Caco-2 (cell line): ENCODE measurements around the gene ZBTB16. TPM values are rescaled to one million over a fixed set of nuclear protein-coding genes. Genes with fewer than 3 reads are reported as not detected.

Experiments
- BruUV-seq: library from RNA; stranded (reverse); fragments of 400-500 nt; replicated peaks from 2 replicates; lab custom pipeline; 2021; lab: Mats Ljungman, UMichigan
- CTCF ChIA-PET: fragments of 300-600 bp; sonication (Branson Sonifier 250); formaldehyde crosslinking; loops from one replicate; lab custom pipeline; 2022; ENCODE audit warnings: antibody characterized with exemption; lab: Charles Lee
- POLR2A ChIA-PET: fragments of 300-600 bp; sonication (Branson Sonifier 250); formaldehyde crosslinking; loops from one replicate; lab custom pipeline; 2022; ENCODE audit warnings: antibody characterized with exemption; lab: Charles Lee
- DNase-seq, 2 experiments: peaks; one replicate each; pipeline versions ENCODE4 v3.0.0 to v3.0.0-alpha.2; 2020 to 2022
- H3K27me3 ChIP-seq: replicated peaks from 2 replicates; pipeline ENCODE4 v1.6.0; 2011; ENCODE audit warnings: low read length; ENCODE audit not compliant: control insufficient read depth, insufficient read depth
- H3K36me3 ChIP-seq: 2 replicates; pipeline ENCODE4 v1.5.1; 2011; ENCODE audit warnings: low read length; ENCODE audit not compliant: control insufficient read depth, insufficient read depth
- H3K4me1 ChIP-seq: fragments of 250-450 bp; sonication (Bioruptor Pico); 2 replicates; pipeline ENCODE4 v1.5.1; 2020; ENCODE audit warnings: mild to moderate bottlenecking
- H3K4me3 ChIP-seq: 2 replicates; pipeline ENCODE4 v1.5.1; 2011; ENCODE audit warnings: low read depth, mild to moderate bottlenecking, control low read depth, low read length
- H3K9me3 ChIP-seq: fragments of 250-450 bp; sonication (Bioruptor Pico); 2 replicates; pipeline ENCODE4 v1.5.1; 2020; ENCODE audit warnings: mild to moderate bottlenecking, moderate library complexity
- H3K27ac Mint-ChIP-seq: one replicate; pipeline ENCODE4 v1.8.0; 2022; ENCODE audit warnings: mixed read lengths; ENCODE audit not compliant: unreplicated experiment
- H3K27me3 Mint-ChIP-seq: one replicate; pipeline ENCODE4 v1.8.0; 2022; ENCODE audit warnings: mixed read lengths; ENCODE audit not compliant: insufficient read depth, unreplicated experiment
- H3K36me3 Mint-ChIP-seq: one replicate; pipeline ENCODE4 v1.8.0; 2022; ENCODE audit warnings: mild to moderate bottlenecking, mixed read lengths; ENCODE audit not compliant: insufficient read depth, unreplicated experiment
- H3K4me1 Mint-ChIP-seq: one replicate; pipeline ENCODE4 v1.8.0; 2022; ENCODE audit warnings: low read depth, mixed read lengths; ENCODE audit not compliant: unreplicated experiment
- H3K4me3 Mint-ChIP-seq: one replicate; pipeline ENCODE4 v1.8.0; 2022; ENCODE audit warnings: mild to moderate bottlenecking, moderate library complexity, mixed read lengths; ENCODE audit not compliant: unreplicated experiment
- H3K9me3 Mint-ChIP-seq: one replicate; pipeline ENCODE4 v1.8.0; 2022; ENCODE audit warnings: mixed read lengths; ENCODE audit not compliant: unreplicated experiment
- intact Hi-C: fragments of 100-400 bp; cut with micrococcal nuclease; formaldehyde crosslinking; loops from one replicate; pipeline ENCODE4 v1.10.0; 2022; ENCODE audit not compliant: unreplicated experiment
- total RNA-seq: library from RNA; stranded (reverse); gene quantifications from 2 replicates; pipeline ENCODE4 v1.2.3, GENCODE V29; 2022
- TF ChIP-seq, protein P1 (sequence below), 2 experiments: fragments of 200-600 bp in 1 of 2; IDR thresholded peaks; 1 replicate in 1 of 2; 2 replicates in 1 of 2; pipeline versions ENCODE4 v1.5.1 to v1.8.0; 2011 to 2022; ENCODE audit warnings: antibody characterized with exemption in 1 of 2, control low read depth in 1 of 2, inconsistent platforms in 1 of 2, low read depth in 1 of 2, low read length in 1 of 2, mild to moderate bottlenecking in 1 of 2, moderate library complexity in 1 of 2; ENCODE audit not compliant: insufficient read depth in 1 of 2, severe bottlenecking in 1 of 2, unreplicated experiment in 1 of 2

Gene ZBTB16
- total RNA-seq, 1 experiment from 2014 or later = 12.7 TPM

DNA sequence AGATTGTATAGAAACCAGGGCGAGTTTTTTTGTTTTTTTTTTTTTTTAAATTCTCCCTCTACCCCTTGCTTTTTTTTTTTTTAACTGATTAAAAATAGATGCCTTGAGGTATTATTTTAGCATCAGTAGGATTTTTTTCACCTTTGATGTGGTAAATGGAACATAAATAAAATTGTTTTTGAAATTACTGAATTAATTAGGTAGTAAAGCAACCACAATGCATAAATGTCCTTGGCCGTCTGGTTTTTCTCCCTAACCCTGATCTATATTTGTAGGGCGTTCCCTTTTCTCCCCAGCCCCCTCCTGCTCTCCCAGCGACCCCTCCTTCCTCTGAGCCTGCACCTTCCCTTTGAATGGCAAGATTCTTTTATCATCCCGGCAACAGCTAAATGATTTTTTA lies 107.8 kb downstream of the ZBTB16 start:
- Mint-ChIP-seq H3K4me1 (no peaks in the 10 kb centered on the region), H3K4me3 (no peak overlapping the region), H3K27me3 (no peaks in the 10 kb centered on the region), H3K36me3 (no peaks in the 10 kb centered on the region), H3K9me3 (no peaks in the 10 kb centered on the region), H3K27ac (no peak overlapping the region)
- Histone ChIP-seq H3K36me3 (0 out of 2 replicates have a peak, but pooled peaks cover 2% of the 10 kb centered on the region), H3K4me1 (peaks cover 10% of the 10 kb centered on the region), H3K27me3 (no peaks in the 10 kb centered on the region), H3K4me3 (no peak overlapping the region), H3K9me3 (no peaks in the 10 kb centered on the region)
- intact Hi-C loops = no loop called here
- CTCF ChIA-PET = no interaction called here
- POLR2A ChIA-PET = no interaction called here
- no peak for DNase-seq
- TF ChIP-seq, protein P1, sequence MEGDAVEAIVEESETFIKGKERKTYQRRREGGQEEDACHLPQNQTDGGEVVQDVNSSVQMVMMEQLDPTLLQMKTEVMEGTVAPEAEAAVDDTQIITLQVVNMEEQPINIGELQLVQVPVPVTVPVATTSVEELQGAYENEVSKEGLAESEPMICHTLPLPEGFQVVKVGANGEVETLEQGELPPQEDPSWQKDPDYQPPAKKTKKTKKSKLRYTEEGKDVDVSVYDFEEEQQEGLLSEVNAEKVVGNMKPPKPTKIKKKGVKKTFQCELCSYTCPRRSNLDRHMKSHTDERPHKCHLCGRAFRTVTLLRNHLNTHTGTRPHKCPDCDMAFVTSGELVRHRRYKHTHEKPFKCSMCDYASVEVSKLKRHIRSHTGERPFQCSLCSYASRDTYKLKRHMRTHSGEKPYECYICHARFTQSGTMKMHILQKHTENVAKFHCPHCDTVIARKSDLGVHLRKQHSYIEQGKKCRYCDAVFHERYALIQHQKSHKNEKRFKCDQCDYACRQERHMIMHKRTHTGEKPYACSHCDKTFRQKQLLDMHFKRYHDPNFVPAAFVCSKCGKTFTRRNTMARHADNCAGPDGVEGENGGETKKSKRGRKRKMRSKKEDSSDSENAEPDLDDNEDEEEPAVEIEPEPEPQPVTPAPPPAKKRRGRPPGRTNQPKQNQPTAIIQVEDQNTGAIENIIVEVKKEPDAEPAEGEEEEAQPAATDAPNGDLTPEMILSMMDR (IDR thresholded peaks at IDR 0.05; ENCODE audit: insufficient read depth in 1 of 2, low read depth in 1 of 2, low read length in 1 of 2, severe bottlenecking in 1 of 2, unreplicated experiment in 1 of 2) = no peak
- BruUV-seq = no TSS peak

DNA sequence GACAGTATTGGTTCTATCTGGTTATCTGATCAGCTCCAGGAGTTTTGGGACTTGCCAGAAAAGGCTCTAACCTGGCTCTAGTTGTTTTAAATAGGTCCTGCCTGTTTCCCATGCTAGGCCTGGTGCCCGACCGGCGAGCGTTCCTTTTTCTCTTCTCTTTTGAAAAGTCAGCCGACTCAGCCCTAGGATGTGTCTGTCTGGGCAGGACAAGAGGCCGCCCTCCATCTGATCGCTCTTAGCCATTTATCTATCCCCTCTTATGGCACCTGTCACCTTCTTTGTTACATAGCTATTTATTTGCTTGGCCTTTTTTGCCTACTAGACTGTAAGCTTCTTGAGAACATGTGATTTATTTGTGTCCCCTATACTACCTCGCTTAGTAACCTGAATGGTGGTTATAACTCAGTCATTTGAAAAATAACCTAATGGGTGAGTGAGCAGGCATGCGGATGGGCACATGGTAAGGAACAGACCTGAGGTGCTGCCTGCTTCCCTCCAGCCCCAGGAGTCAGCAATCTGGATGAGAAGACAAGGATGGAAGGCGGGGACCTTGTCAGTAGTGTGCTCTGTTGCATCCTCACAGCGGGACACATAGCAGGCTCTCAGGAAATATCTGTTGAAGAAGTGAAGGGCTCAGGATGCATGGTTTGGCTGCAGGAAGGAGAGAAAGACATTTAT lies 108.4 kb downstream of the ZBTB16 start:
- POLR2A ChIA-PET = no interaction called here
- TF ChIP-seq, protein P1 (IDR thresholded peaks at IDR 0.05; ENCODE audit: insufficient read depth in 1 of 2, low read depth in 1 of 2, low read length in 1 of 2, severe bottlenecking in 1 of 2, unreplicated experiment in 1 of 2) = no peak
- H3K36me3 ChIP-seq = 0 out of 2 replicates have a peak, but pooled peaks cover 2% of the 10 kb centered on the region
- no peaks in the 10 kb centered on the region for H3K9me3 Mint-ChIP-seq
- no peaks in the 10 kb centered on the region for H3K36me3 Mint-ChIP-seq
- no TSS peak for BruUV-seq
- no peaks in the 10 kb centered on the region for H3K27me3 Mint-ChIP-seq
- H3K4me1 Mint-ChIP-seq = no peaks in the 10 kb centered on the region
- H3K27me3 ChIP-seq = no peaks in the 10 kb centered on the region
- no peak overlapping the region for H3K4me3 Mint-ChIP-seq
- H3K9me3 ChIP-seq = no peaks in the 10 kb centered on the region
- CTCF ChIA-PET = no interaction called here
- DNase-seq = no peak
- intact Hi-C loops = no loop called here
- H3K4me3 ChIP-seq = no peak overlapping the region
- H3K27ac Mint-ChIP-seq = no peak overlapping the region
- peaks cover 10% of the 10 kb centered on the region for H3K4me1 ChIP-seq

DNA sequence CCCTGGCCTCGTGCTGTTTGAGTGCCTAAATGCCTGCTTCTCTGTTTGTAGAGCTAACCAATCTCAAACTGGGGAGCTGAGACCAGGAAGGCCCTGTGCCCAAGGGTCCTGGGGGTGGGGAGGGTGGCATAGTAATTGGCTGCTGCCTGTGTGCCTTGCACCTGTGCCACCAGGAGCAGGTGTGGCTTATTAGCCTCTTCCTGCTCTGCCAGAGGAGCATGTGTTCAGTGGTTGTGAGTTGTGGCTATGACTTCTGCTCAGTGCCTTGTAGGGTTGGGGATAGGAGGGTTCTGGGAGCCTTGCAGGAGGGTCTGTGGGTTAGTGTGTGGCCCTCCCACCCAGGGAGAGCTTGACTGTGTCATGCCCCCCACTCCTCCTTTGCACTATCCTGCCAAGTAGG lies 109.2 kb downstream of the ZBTB16 start:
- BruUV-seq = no TSS peak
- ChIA-PET POLR2A (no interaction called here), CTCF (no interaction called here)
- Mint-ChIP-seq H3K36me3 (no peaks in the 10 kb centered on the region), H3K4me1 (no peaks in the 10 kb centered on the region), H3K27me3 (no peaks in the 10 kb centered on the region), H3K4me3 (no peak overlapping the region), H3K27ac (no peak overlapping the region), H3K9me3 (no peaks in the 10 kb centered on the region)
- no peak for DNase-seq
- TF ChIP-seq, protein P1 (IDR thresholded peaks at IDR 0.05; ENCODE audit: insufficient read depth in 1 of 2, low read depth in 1 of 2, low read length in 1 of 2, severe bottlenecking in 1 of 2, unreplicated experiment in 1 of 2) = no peak
- intact Hi-C loops = no loop called here
- no peak overlapping the region for H3K4me3 ChIP-seq
- H3K4me1 ChIP-seq = peaks cover 10% of the 10 kb centered on the region
- H3K9me3 ChIP-seq = no peaks in the 10 kb centered on the region
- 0 out of 2 replicates have a peak, but pooled peaks cover 2% of the 10 kb centered on the region for H3K36me3 ChIP-seq
- H3K27me3 ChIP-seq = no peaks in the 10 kb centered on the region
